ENCODE measurements around the gene GLRA3.

DNA sequence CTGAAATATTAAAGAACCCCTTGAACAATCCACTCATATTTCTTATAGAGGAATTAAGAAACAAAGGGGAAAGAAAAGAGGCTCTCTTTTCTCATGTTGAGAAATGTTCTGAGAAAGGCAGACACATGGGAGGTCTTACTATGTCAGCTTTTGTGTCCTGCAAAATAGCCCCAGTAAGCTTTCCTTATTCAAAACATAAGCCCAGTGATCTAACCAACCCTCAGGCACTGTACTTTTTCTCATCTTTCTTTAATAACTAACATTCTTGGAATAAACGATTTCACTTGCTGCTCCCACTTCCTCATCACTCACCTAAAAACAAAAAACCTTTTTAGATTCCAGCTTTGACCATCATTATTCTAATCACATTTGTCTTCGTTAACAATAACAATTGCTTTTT is 115.9 kb downstream of the GLRA3 start:
- no peak for TF ChIP-seq POLR2A (IDR thresholded peaks at IDR 0.05; ENCODE audit: low read depth, low read length)
- no peak for TF ChIP-seq TAF1 (IDR thresholded peaks at IDR 0.05; ENCODE audit: borderline replicate concordance, low read depth, low read length)

Data from GM12892 (cell line).